ENCODE measurements around the gene TC2N. TPM values are rescaled to one million over a fixed set of nuclear protein-coding genes. Genes with fewer than 3 reads are reported as not detected.

TC2N gene
- polyA plus RNA-seq, 1 donor from 2014 or later = 2.1 TPM

DNA sequence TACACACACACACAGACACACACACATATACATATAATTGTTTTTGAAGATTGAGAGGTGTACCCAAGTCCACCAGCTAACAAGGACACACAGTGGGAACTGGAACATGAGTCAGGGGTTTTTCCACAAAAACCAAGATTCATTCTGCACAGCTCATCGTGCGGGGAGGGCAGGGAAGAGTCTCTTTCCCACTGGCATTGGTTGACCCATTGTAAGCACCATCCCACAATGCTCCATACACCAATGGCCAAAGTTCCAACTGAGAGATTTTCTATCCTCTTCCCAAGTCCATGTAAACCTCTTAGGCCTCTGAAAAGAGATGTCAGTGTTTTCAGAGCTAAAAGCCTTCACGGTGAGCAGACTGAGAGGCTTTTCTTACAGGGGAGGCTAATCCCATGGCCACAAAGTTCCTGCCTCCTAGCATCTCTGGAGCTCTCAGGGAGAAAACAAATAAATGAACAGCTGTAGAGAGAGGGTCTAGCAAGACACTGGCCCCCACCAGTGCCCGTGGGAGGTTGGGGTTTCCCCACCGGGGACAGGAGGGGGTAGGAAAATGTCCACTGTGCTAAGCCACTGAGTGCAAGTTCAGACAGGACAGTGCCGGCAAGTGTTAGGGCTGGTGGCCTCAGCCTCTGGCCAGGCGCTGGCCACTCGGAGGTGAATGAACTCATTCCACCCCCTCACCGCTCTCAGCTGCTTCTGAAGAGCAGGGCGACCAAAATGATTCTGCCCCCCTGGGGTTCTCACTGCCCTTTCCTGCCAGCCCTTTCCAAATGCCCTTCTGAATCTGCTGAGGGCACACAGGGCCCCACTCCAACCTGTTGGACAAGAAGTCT is 21.5 kb upstream of the TC2N start:
- Histone ChIP-seq H3K79me2 (replicated peaks; ENCODE audit: insufficient read depth, low read length) (no peaks in the 10 kb centered on the region), H4K20me1 (ENCODE audit: insufficient read depth) (no peaks in the 10 kb centered on the region), H3K27me3 (ENCODE audit: insufficient read depth, low read depth, low read length) (no peaks in the 10 kb centered on the region), H3F3A (ENCODE audit: insufficient read depth, low read length, poor library complexity, severe bottlenecking) (no peaks in the 10 kb centered on the region), H3K27ac (ENCODE audit: low read length) (no peak overlapping the region), H3K4me3 (ENCODE audit: low read length) (no peak overlapping the region), H3K9me3 (ENCODE audit: low read length) (no peaks in the 10 kb centered on the region), H3K36me3 (ENCODE audit: insufficient read depth, low read length) (no peaks in the 10 kb centered on the region), H2AFZ (ENCODE audit: low read depth, low read length) (no peak overlapping the region), H3K4me2 (ENCODE audit: low read length) (no peak overlapping the region), H3K9ac (ENCODE audit: low read length) (no peak overlapping the region), H3K9me2 (ENCODE audit: insufficient read depth, low read length) (no peaks in the 10 kb centered on the region)
- no peak for TF ChIP-seq TAF1 (IDR thresholded peaks at IDR 0.05; ENCODE audit: low read depth)
- no peak for TF ChIP-seq RAD21 (conservative IDR thresholded peaks at IDR 0.05)
- TF ChIP-seq POLR2AphosphoS5 (IDR thresholded peaks at IDR 0.05) = no peak
- no peak for TF ChIP-seq SMC3 (conservative IDR thresholded peaks at IDR 0.05; ENCODE audit: poor library complexity)
- no peak for TF ChIP-seq MXI1 (conservative IDR thresholded peaks at IDR 0.05; ENCODE audit: poor library complexity, severe bottlenecking)
- no peak for TF ChIP-seq EP300 (conservative IDR thresholded peaks at IDR 0.05; ENCODE audit: poor library complexity, severe bottlenecking)

DNA sequence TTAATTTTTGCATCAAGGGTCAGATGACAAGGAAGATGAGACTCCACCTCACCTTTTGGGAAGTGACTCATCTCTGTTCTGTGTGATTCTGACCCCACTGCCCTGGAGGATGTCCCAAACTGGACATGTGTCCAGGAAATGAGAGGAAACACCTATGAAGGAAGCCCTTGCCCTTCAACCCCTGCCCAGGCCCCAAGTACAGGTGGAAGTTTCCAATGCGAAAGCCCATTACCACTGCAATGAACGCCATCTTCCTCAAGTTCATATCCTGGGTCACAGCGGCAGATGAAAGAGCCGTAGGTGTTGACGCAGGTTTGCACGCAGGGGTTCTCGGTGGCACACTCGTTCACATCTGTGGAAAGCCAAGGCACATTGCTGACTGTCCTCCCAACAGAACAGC is 19.6 kb upstream of the TC2N start:
- no peaks in the 10 kb centered on the region for H3K9me3 ChIP-seq (ENCODE audit: low read length)
- H2AFZ ChIP-seq (ENCODE audit: low read depth, low read length) = no peak overlapping the region

More for the DNA sequence above, 19.6 kb upstream of the TC2N start:
- H3K9me2 ChIP-seq (ENCODE audit: insufficient read depth, low read length) = no peaks in the 10 kb centered on the region
- H4K20me1 ChIP-seq (ENCODE audit: insufficient read depth) = no peaks in the 10 kb centered on the region
- TF ChIP-seq SMC3 (conservative IDR thresholded peaks at IDR 0.05; ENCODE audit: poor library complexity) = no peak
- no peak for TF ChIP-seq EP300 (conservative IDR thresholded peaks at IDR 0.05; ENCODE audit: poor library complexity, severe bottlenecking)
- TF ChIP-seq RAD21 (conservative IDR thresholded peaks at IDR 0.05) = no peak
- TF ChIP-seq TAF1 (IDR thresholded peaks at IDR 0.05; ENCODE audit: low read depth) = no peak
- TF ChIP-seq EZH2 (IDR thresholded peaks at IDR 0.05; ENCODE audit: borderline replicate concordance, insufficient read depth, low read length, poor library complexity, severe bottlenecking) = no peak
- TF ChIP-seq, protein P1, sequence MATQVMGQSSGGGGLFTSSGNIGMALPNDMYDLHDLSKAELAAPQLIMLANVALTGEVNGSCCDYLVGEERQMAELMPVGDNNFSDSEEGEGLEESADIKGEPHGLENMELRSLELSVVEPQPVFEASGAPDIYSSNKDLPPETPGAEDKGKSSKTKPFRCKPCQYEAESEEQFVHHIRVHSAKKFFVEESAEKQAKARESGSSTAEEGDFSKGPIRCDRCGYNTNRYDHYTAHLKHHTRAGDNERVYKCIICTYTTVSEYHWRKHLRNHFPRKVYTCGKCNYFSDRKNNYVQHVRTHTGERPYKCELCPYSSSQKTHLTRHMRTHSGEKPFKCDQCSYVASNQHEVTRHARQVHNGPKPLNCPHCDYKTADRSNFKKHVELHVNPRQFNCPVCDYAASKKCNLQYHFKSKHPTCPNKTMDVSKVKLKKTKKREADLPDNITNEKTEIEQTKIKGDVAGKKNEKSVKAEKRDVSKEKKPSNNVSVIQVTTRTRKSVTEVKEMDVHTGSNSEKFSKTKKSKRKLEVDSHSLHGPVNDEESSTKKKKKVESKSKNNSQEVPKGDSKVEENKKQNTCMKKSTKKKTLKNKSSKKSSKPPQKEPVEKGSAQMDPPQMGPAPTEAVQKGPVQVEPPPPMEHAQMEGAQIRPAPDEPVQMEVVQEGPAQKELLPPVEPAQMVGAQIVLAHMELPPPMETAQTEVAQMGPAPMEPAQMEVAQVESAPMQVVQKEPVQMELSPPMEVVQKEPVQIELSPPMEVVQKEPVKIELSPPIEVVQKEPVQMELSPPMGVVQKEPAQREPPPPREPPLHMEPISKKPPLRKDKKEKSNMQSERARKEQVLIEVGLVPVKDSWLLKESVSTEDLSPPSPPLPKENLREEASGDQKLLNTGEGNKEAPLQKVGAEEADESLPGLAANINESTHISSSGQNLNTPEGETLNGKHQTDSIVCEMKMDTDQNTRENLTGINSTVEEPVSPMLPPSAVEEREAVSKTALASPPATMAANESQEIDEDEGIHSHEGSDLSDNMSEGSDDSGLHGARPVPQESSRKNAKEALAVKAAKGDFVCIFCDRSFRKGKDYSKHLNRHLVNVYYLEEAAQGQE (IDR thresholded peaks at IDR 0.05; ENCODE audit: borderline replicate concordance) = no peak
- TF ChIP-seq MXI1 (conservative IDR thresholded peaks at IDR 0.05; ENCODE audit: poor library complexity, severe bottlenecking) = no peak
- TF ChIP-seq POLR2AphosphoS5 (IDR thresholded peaks at IDR 0.05) = no peak
- TF ChIP-seq, protein P2, sequence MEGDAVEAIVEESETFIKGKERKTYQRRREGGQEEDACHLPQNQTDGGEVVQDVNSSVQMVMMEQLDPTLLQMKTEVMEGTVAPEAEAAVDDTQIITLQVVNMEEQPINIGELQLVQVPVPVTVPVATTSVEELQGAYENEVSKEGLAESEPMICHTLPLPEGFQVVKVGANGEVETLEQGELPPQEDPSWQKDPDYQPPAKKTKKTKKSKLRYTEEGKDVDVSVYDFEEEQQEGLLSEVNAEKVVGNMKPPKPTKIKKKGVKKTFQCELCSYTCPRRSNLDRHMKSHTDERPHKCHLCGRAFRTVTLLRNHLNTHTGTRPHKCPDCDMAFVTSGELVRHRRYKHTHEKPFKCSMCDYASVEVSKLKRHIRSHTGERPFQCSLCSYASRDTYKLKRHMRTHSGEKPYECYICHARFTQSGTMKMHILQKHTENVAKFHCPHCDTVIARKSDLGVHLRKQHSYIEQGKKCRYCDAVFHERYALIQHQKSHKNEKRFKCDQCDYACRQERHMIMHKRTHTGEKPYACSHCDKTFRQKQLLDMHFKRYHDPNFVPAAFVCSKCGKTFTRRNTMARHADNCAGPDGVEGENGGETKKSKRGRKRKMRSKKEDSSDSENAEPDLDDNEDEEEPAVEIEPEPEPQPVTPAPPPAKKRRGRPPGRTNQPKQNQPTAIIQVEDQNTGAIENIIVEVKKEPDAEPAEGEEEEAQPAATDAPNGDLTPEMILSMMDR (IDR thresholded peaks at IDR 0.05; ENCODE audit: poor library complexity, severe bottlenecking) = no peak
- no peak overlapping the region for H3K4me3 ChIP-seq (ENCODE audit: low read length)
- no peaks in the 10 kb centered on the region for H3F3A ChIP-seq (ENCODE audit: insufficient read depth, low read length, poor library complexity, severe bottlenecking)
- H3K4me2 ChIP-seq (ENCODE audit: low read length) = no peak overlapping the region
- no peaks in the 10 kb centered on the region for H3K79me2 ChIP-seq (replicated peaks; ENCODE audit: insufficient read depth, low read length)
- H3K27me3 ChIP-seq (ENCODE audit: insufficient read depth, low read depth, low read length) = no peaks in the 10 kb centered on the region
- H3K27ac ChIP-seq (ENCODE audit: low read length) = no peak overlapping the region
- no peak overlapping the region for H3K9ac ChIP-seq (ENCODE audit: low read length)
- H3K36me3 ChIP-seq (ENCODE audit: insufficient read depth, low read length) = no peaks in the 10 kb centered on the region

All from neural cell (in vitro differentiated cells).